Measurements from ENCODE around the gene HES6. TPM values are rescaled to one million over a fixed set of nuclear protein-coding genes. Genes with fewer than 3 reads are reported as not detected.
A peak's percentile ranks its signal among the peaks of the same experiment; 100 is the strongest.

Gene HES6
- total RNA-seq, 2 experiments from 2014 or later: 13.1 to 13.8 TPM

- H3K9me2 ChIP-seq (ENCODE audit: insufficient read depth, low read length): no peaks in the 10 kb centered on the region
- TF ChIP-seq EZH2phosphoT487 (IDR thresholded peaks at IDR 0.05; ENCODE audit: borderline replicate concordance, low read depth, low read length): no peak
- 0 out of 2 replicates have a peak, but pooled peaks have one; percentile 33 for TF ChIP-seq CTCF (conservative IDR thresholded peaks at IDR 0.05; ENCODE audit: low read length)
- CTCF ChIA-PET (ENCODE audit: unreplicated experiment): no interaction called here
- peaks cover 10% of the 10 kb centered on the region for H3K4me1 ChIP-seq (ENCODE audit: insufficient read depth, low read length, poor library complexity, severe bottlenecking)
- BruUV-seq (replicated peaks): no TSS peak
- no peaks in the 10 kb centered on the region for H3K9me3 ChIP-seq (ENCODE audit: low read length)
- intact Hi-C loops (cut with micrococcal nuclease; ENCODE audit: unreplicated experiment): no loop called here
- H3K27ac ChIP-seq (ENCODE audit: low read depth, low read length, poor library complexity, severe bottlenecking): no peak overlapping the region
- DNase-seq (ENCODE audit: low spot score): no peak
- no peaks in the 10 kb centered on the region for H3K36me3 ChIP-seq (ENCODE audit: insufficient read depth, low read length)
- POLR2A ChIA-PET: no interaction called here
- peak overlapping the region; percentile 19; the same call in 1 of the 2 replicates for H3K4me2 ChIP-seq (ENCODE audit: low read length)
- H3K79me2 ChIP-seq (ENCODE audit: insufficient read depth, low read depth, low read length): no peaks in the 10 kb centered on the region
- H3K4me3 ChIP-seq (ENCODE audit: low read depth, low read length, poor library complexity, severe bottlenecking): peak overlapping the region; percentile 3
- no peak overlapping the region for H2AFZ ChIP-seq (ENCODE audit: low read length)
- H4K20me1 ChIP-seq (ENCODE audit: insufficient read depth, low read length): no peaks in the 10 kb centered on the region
These were observed 884 bp downstream of the HES6 start for GRCh38 chr2:238238766-238239542.

- Histone ChIP-seq H2AFZ (ENCODE audit: low read length) (no peak overlapping the region), H3K4me2 (ENCODE audit: low read length) (no peak overlapping the region; the same call in 1 of the 2 replicates), H3K79me2 (ENCODE audit: insufficient read depth, low read depth, low read length) (no peaks in the 10 kb centered on the region), H3K4me1 (ENCODE audit: insufficient read depth, low read length, poor library complexity, severe bottlenecking) (peaks cover 10% of the 10 kb centered on the region), H3K36me3 (ENCODE audit: insufficient read depth, low read length) (no peaks in the 10 kb centered on the region), H3K4me3 (ENCODE audit: low read depth, low read length, poor library complexity, severe bottlenecking) (no peak overlapping the region), H3K27ac (ENCODE audit: low read depth, low read length, poor library complexity, severe bottlenecking) (no peak overlapping the region), H3K9me2 (ENCODE audit: insufficient read depth, low read length) (no peaks in the 10 kb centered on the region), H3K9me3 (ENCODE audit: low read length) (no peaks in the 10 kb centered on the region), H4K20me1 (ENCODE audit: insufficient read depth, low read length) (no peaks in the 10 kb centered on the region)
- intact Hi-C loops (cut with micrococcal nuclease; ENCODE audit: unreplicated experiment): no loop called here
- no peak for DNase-seq (ENCODE audit: low spot score)
- ChIA-PET CTCF (ENCODE audit: unreplicated experiment) (no interaction called here), POLR2A (interaction anchor here (0.6 kb wide), 1 partner anchor 498 kb away, joined by 5 read pairs; no protein-coding TSS in a partner anchor)
- no TSS peak for BruUV-seq (replicated peaks)
- no peak for TF ChIP-seq CTCF (conservative IDR thresholded peaks at IDR 0.05; ENCODE audit: low read length)
- no peak for TF ChIP-seq EZH2phosphoT487 (IDR thresholded peaks at IDR 0.05; ENCODE audit: borderline replicate concordance, low read depth, low read length)
These were observed 1.5 kb downstream of the HES6 start for GRCh38 chr2:238238311-238238765.
